HTR-8/SVneo (cell line): ENCODE results near the gene RAI14.

Source experiments
- DNase-seq: peaks from one replicate; pipeline ENCODE4 v3.0.0; 2011; ENCODE audit warnings: low spot score, mixed read lengths; ENCODE audit not compliant: insufficient read length
- FAIRE-seq: peaks from 2 replicates; lab custom pipeline; 2011; peaks lifted over from hg19 to GRCh38; lab: Jason Lieb, UNC

RAI14 gene

DNA sequence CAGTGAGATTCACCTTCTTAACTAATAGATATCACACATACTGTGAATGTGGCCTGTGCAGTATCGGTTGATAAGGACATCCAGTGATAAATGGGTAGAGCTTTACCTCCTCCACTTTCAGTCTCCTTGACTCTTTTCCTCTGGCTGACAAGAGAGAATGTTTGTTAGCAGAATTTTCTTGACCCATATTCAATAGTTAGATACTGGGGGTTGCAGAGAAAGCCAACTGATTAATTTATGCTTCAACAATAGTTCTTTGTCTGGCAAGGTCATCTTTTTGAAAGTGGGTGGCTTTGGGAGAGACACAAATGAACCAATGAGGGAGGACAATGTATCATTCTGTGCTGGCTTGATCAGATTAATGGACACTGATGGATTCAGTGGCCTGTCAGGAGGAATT lies 213.1 kb downstream of the RAI14 start:
- FAIRE-seq, result no peak

DNA sequence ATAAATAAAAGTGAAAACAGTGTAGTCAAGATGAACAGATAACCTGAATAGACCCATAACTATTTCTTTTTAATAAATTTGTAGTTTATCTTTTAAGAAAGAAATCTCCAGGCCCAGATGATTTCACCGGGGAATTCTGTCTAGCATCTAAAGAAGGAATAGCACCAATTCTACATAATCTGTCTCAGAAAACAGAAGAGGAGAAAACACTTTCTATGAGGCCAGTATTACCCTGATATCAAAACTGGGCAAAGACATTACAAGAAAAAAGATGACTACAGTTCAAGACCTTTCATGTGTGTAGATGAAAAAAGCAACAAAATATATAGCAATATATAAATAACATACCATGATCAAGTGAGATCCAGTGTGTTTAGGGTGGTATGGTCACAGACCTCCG lies 214.3 kb downstream of the RAI14 start:
- FAIRE-seq, result no peak
- DNase-seq, result no peak

More for the DNA sequence above, 213.1 kb downstream of the RAI14 start:
- DNase-seq, result no peak

DNA sequence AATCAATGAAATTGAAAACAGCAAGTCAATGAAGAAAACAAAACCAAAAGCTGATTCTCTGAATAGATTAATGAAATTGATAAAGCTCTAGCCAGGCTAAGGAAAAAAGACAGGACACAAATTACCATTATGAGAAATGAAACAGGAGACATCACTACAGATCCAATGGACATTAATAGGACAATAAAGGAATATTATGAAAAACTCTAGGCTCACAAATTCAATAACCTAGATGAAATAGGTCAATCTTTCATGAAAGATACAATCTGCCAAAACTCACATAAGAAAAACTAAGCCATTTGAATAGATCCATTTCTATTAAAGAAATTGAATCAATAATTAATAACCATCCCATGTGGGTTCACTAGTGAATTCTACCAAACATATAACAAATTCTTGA lies 220.1 kb downstream of the RAI14 start:
- FAIRE-seq, result no peak
- no peak for DNase-seq

DNA sequence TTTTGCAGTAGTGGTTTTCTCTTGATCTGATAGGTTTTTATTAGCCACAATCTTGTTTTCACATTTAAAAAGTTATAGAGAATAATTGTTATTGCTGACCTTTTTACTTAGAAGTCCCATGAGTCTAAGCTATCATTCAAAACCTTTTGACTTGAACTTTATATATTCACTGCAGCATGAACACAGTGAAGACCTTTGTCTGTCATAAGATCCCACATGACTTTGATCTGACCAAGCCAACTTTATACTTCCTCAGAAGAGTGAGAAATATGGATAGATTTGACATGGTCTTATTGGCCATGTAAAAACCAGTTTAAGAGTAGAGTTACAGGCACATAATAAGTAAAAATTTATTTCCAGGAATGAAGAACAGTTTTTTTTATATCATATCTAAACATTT lies 225.1 kb downstream of the RAI14 start:
- no peak for DNase-seq
- FAIRE-seq, result no peak
